H9 (cell line): ENCODE data around the gene IL6R. TPM values are rescaled to one million over a fixed set of nuclear protein-coding genes. Genes with fewer than 3 reads are reported as not detected.

Experiments
- DNase-seq: peaks from one replicate; pipeline ENCODE4 v3.0.0-alpha.2; 2017
- H2AFZ ChIP-seq: one replicate; pipeline ENCODE4 v1.6.1; 2013; ENCODE audit warnings: mild to moderate bottlenecking, low read length, control low read depth, moderate library complexity
- H2AK5ac ChIP-seq: 2 replicates; pipeline ENCODE4 v1.6.1; 2013; ENCODE audit warnings: low read length, control low read depth, mixed read lengths; ENCODE audit not compliant: insufficient read length
- H2BK120ac ChIP-seq: one replicate; pipeline ENCODE4 v1.6.1; 2013; ENCODE audit warnings: low read depth, mild to moderate bottlenecking, low read length, control low read depth, inconsistent platforms; ENCODE audit not compliant: poor library complexity, severe bottlenecking
- H2BK12ac ChIP-seq: 2 replicates; pipeline ENCODE4 v1.6.1; 2013; ENCODE audit warnings: low read length, control low read depth, mixed read lengths, low read depth; ENCODE audit not compliant: insufficient read length
- H2BK15ac ChIP-seq: 2 replicates; pipeline ENCODE4 v1.6.1; 2013; ENCODE audit warnings: low read depth, low read length, control low read depth
- H2BK20ac ChIP-seq: one replicate; pipeline ENCODE4 v1.6.1; 2013; ENCODE audit warnings: low read depth, mild to moderate bottlenecking, low read length, control low read depth, inconsistent platforms; ENCODE audit not compliant: poor library complexity, severe bottlenecking
- H2BK5ac ChIP-seq: 2 replicates; pipeline ENCODE4 v1.6.1; 2013; ENCODE audit warnings: low read length, control low read depth, mixed read lengths; ENCODE audit not compliant: insufficient read length
- H3K14ac ChIP-seq: 2 replicates; pipeline ENCODE4 v1.6.1; 2013; ENCODE audit warnings: low read length, control low read depth; ENCODE audit not compliant: insufficient read depth
- H3K18ac ChIP-seq: 2 replicates; pipeline ENCODE4 v1.6.1; 2013; ENCODE audit warnings: low read depth, mild to moderate bottlenecking, mixed read lengths, low read length, control low read depth; ENCODE audit not compliant: insufficient read length
- H3K23ac ChIP-seq: 2 replicates; pipeline ENCODE4 v1.6.1; 2013; ENCODE audit warnings: low read length, control low read depth, mixed read lengths, low read depth; ENCODE audit not compliant: insufficient read length
- H3K23me2 ChIP-seq: 2 replicates; pipeline ENCODE4 v1.6.1; 2013; ENCODE audit warnings: low read depth, mild to moderate bottlenecking, mixed read lengths, low read length, control low read depth; ENCODE audit not compliant: insufficient read length, poor library complexity, severe bottlenecking
- H3K27ac ChIP-seq: 2 replicates; pipeline ENCODE4 v1.5.1; 2013; ENCODE audit warnings: low read length, control low read depth, mixed read lengths, low read depth; ENCODE audit not compliant: insufficient read length
- H3K27me3 ChIP-seq: 2 replicates; pipeline ENCODE4 v1.6.1; 2013; ENCODE audit warnings: low read length, control low read depth, inconsistent platforms; ENCODE audit not compliant: insufficient read depth
- H3K4ac ChIP-seq: 2 replicates; pipeline ENCODE4 v1.6.1; 2013; ENCODE audit warnings: low read depth, mild to moderate bottlenecking, control low read depth, inconsistent platforms, low read length, moderate library complexity
- H3K4me1 ChIP-seq: 2 replicates; pipeline ENCODE4 v1.6.1; 2013; ENCODE audit warnings: low read length, control low read depth, inconsistent platforms; ENCODE audit not compliant: insufficient read depth
- H3K4me2 ChIP-seq: 2 replicates; pipeline ENCODE4 v1.6.1; 2013; ENCODE audit warnings: low read length, control low read depth, mixed read lengths; ENCODE audit not compliant: insufficient read length, insufficient read depth
- H3K56ac ChIP-seq: 2 replicates; pipeline ENCODE4 v1.6.1; 2013; ENCODE audit warnings: low read depth, mild to moderate bottlenecking, mixed read lengths, low read length, control low read depth; ENCODE audit not compliant: insufficient read length
- H3K79me1 ChIP-seq: 2 replicates; pipeline ENCODE4 v1.6.1; 2013; ENCODE audit warnings: low read depth, mild to moderate bottlenecking, moderate library complexity, low read length, control low read depth, inconsistent platforms; ENCODE audit not compliant: insufficient read depth, poor library complexity, severe bottlenecking
- H3K79me2 ChIP-seq: 2 replicates; pipeline ENCODE4 v1.6.1; 2013; ENCODE audit warnings: low read length, control low read depth, inconsistent platforms; ENCODE audit not compliant: insufficient read depth
- H3K9ac ChIP-seq: 2 replicates; pipeline ENCODE4 v1.6.1; 2013; ENCODE audit warnings: low read length, control low read depth, mixed read lengths; ENCODE audit not compliant: insufficient read length; ENCODE audit errors: extremely low read depth
- H3K9me3 ChIP-seq: one replicate; pipeline ENCODE4 v1.6.1; 2013; ENCODE audit warnings: low read depth, low read length, inconsistent platforms; ENCODE audit not compliant: control insufficient read depth
- H3T11ph ChIP-seq: one replicate; pipeline ENCODE4 v1.6.1; 2013; ENCODE audit warnings: mild to moderate bottlenecking, low read length, control low read depth, inconsistent platforms
- H4K20me1 ChIP-seq: one replicate; pipeline ENCODE4 v1.6.1; 2013; ENCODE audit not compliant: control insufficient read depth, insufficient read length, insufficient read depth
- H4K5ac ChIP-seq: 2 replicates; pipeline ENCODE4 v1.6.1; 2013; ENCODE audit warnings: low read depth, mild to moderate bottlenecking, mixed read lengths, low read length, control low read depth; ENCODE audit not compliant: insufficient read length
- H4K8ac ChIP-seq: replicated peaks from 2 replicates; pipeline ENCODE4 v1.6.1; 2013; ENCODE audit warnings: low read length, control low read depth, mixed read lengths, low read depth; ENCODE audit not compliant: insufficient read length
- H4K91ac ChIP-seq: 2 replicates; pipeline ENCODE4 v1.6.1; 2013; ENCODE audit warnings: low read depth, mild to moderate bottlenecking, moderate library complexity, mixed read lengths, low read length, control low read depth; ENCODE audit not compliant: insufficient read length
- H3K27ac Mint-ChIP-seq, 3 experiments: 2 replicates in 2 of 3; 3 replicates in 1 of 3; pipeline ENCODE4 v1.8.0; 2020 to 2021; ENCODE audit warnings: mixed read lengths in 3 of 3, mild to moderate bottlenecking in 1 of 3, moderate library complexity in 1 of 3
- H3K27me3 Mint-ChIP-seq: 2 replicates; pipeline ENCODE4 v1.8.0; 2021; ENCODE audit warnings: low read depth, mild to moderate bottlenecking, moderate library complexity, mixed read lengths
- H3K36me3 Mint-ChIP-seq, 3 experiments: 2 replicates in 2 of 3; 3 replicates in 1 of 3; pipeline ENCODE4 v1.8.0; 2020 to 2021; ENCODE audit warnings: low read depth in 3 of 3, mixed read lengths in 3 of 3; ENCODE audit not compliant: insufficient read depth in 1 of 3
- H3K4me1 Mint-ChIP-seq, 2 experiments: 2 replicates each; pipeline ENCODE4 v1.8.0; 2020; ENCODE audit warnings: mixed read lengths in 2 of 2
- H3K4me3 Mint-ChIP-seq, 2 experiments: 2 replicates in 1 of 2; 3 replicates in 1 of 2; pipeline ENCODE4 v1.8.0; 2020 to 2021; ENCODE audit warnings: mild to moderate bottlenecking in 2 of 2, mixed read lengths in 2 of 2, moderate library complexity in 1 of 2
- H3K9me3 Mint-ChIP-seq, 2 experiments: 2 replicates in 1 of 2; 3 replicates in 1 of 2; pipeline ENCODE4 v1.8.0; 2020; ENCODE audit warnings: mild to moderate bottlenecking in 2 of 2, mixed read lengths in 2 of 2, moderate library complexity in 1 of 2
- whole genome bisulfite sequencing: extraction: QIAGEN DNeasy Blood & Tissue Kit; methylation state at CpG from one replicate; pipeline ENCODE4 v1.1.7; 2013; ENCODE audit warnings: missing lambda C conversion rate, low lambda C conversion rate, mixed read lengths; ENCODE audit not compliant: insufficient read length; ENCODE audit errors: extremely low coverage; 5-methylcytosine and 5-hydroxymethylcytosine counted together
- total RNA-seq: library from RNA; stranded (reverse); gene quantifications from 2 replicates; pipeline ENCODE4 v1.2.1, GENCODE V29; 2021
- TF ChIP-seq, protein P1 (sequence below): fragments of 200-600 bp; sonication (generic); conservative IDR thresholded peaks from 3 replicates; pipeline ENCODE4 v1.8.0; 2021; ENCODE audit warnings: antibody characterized with exemption, mild to moderate bottlenecking

Gene IL6R
- total RNA-seq, 1 experiment from 2014 or later = 1.7 TPM

DNA sequence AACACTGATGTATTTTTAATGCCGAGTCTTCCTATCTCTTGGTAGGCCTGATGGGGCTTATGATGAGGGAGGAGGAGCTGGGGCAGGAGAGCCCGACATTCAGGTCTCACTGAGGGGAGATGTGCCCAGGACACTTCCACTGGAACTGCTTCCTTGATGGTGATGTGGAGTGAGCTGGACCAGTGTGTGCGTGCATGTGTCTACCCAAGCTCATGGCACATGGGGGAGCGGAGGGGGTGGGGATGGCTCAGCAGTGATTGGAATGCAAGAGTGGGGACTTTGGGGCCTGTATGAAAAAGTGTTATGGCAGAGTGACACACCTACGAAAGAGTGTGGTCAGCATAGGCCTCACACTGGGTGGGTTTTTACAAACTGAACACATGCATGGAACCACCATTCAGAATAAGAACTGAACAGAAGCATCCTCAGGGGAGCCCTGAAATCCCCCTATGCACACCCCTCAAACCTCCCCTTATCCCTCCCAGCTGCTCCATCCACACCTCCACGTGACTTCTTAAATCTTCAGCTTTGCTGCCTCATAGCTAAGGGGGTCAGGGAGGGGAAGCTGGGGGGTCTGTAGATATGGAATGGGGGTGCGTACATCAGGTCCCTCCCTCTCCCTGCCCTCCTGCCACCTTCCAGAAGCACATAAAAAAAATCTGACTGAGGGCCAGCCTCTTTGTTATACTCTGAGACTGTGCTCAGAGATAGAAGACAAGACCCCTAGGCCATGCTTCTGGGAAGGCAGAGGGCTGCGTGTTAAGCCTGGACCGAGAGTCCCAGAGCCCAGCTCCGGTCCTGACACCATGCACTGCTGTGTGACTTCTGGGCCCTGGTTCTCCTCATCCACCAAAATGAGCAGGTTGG lies 11.6 kb downstream of the IL6R start:
- Histone ChIP-seq H2BK5ac (no peak overlapping the region), H3K4ac (no peak overlapping the region), H3K18ac (no peak overlapping the region), H3K79me2 (no peaks in the 10 kb centered on the region), H4K91ac (no peak overlapping the region), H4K5ac (no peak overlapping the region), H3K14ac (no peak overlapping the region), H2AFZ (no peak overlapping the region), H3K56ac (no peak overlapping the region), H4K20me1 (no peaks in the 10 kb centered on the region), H3K23me2 (no peaks in the 10 kb centered on the region), H2BK120ac (no peak overlapping the region), H3K4me1 (no peaks in the 10 kb centered on the region), H2BK15ac (no peak overlapping the region), H3K9me3 (no peaks in the 10 kb centered on the region), H2BK20ac (no peak overlapping the region), H3K23ac (no peak overlapping the region), H3K27ac (no peak overlapping the region), H3K9ac (no peak overlapping the region), H3K4me2 (no peak overlapping the region), H4K8ac (no peak overlapping the region), H2BK12ac (no peak overlapping the region), H3T11ph (no peak overlapping the region), H3K27me3 (no peaks in the 10 kb centered on the region), H3K79me1 (no peaks in the 10 kb centered on the region), H2AK5ac (no peak overlapping the region)
- no CpG with 5 or more reads among the region's 10 CpGs for WGBS
- peaks cover 13 to 17% of the 10 kb centered on the region in 2 experiments for H3K4me1 Mint-ChIP-seq
- H3K9me3 Mint-ChIP-seq = no peaks in the 10 kb centered on the region
- no peak for DNase-seq
- peak overlapping the region in 1 of 3 experiments; percentile 57; a peak in 1 of 7 replicates for H3K27ac Mint-ChIP-seq
- H3K36me3 Mint-ChIP-seq = no peaks in the 10 kb centered on the region
- TF ChIP-seq, protein P1, sequence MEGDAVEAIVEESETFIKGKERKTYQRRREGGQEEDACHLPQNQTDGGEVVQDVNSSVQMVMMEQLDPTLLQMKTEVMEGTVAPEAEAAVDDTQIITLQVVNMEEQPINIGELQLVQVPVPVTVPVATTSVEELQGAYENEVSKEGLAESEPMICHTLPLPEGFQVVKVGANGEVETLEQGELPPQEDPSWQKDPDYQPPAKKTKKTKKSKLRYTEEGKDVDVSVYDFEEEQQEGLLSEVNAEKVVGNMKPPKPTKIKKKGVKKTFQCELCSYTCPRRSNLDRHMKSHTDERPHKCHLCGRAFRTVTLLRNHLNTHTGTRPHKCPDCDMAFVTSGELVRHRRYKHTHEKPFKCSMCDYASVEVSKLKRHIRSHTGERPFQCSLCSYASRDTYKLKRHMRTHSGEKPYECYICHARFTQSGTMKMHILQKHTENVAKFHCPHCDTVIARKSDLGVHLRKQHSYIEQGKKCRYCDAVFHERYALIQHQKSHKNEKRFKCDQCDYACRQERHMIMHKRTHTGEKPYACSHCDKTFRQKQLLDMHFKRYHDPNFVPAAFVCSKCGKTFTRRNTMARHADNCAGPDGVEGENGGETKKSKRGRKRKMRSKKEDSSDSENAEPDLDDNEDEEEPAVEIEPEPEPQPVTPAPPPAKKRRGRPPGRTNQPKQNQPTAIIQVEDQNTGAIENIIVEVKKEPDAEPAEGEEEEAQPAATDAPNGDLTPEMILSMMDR = no peak
- no peak overlapping the region for H3K4me3 Mint-ChIP-seq
- no peaks in the 10 kb centered on the region for H3K27me3 Mint-ChIP-seq
